HG03060 (cell line): ENCODE data around the gene RNU4-1.

Experiments used
- ATAC-seq: cut with Tn5 transposase; IDR thresholded peaks from one replicate; pipeline ENCODE4 v1.9.1; 2021; ENCODE audit warnings: low read depth, moderate number of reproducible peaks; ENCODE audit not compliant: unreplicated experiment

Gene RNU4-1

DNA sequence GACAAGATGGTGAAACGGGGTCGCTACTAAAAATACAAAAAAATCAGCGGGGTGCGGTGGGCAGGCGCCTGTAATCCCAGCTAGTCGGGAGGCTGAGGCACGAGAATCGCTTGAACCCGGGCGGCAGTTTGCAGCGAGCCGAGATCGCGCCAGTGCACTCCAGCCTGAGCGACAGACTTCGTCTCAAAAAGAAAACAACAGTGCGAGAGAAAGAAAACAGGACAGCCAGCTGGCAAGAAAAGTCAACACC is 701 bp downstream of the RNU4-1 start:
- no peak for ATAC-seq

DNA sequence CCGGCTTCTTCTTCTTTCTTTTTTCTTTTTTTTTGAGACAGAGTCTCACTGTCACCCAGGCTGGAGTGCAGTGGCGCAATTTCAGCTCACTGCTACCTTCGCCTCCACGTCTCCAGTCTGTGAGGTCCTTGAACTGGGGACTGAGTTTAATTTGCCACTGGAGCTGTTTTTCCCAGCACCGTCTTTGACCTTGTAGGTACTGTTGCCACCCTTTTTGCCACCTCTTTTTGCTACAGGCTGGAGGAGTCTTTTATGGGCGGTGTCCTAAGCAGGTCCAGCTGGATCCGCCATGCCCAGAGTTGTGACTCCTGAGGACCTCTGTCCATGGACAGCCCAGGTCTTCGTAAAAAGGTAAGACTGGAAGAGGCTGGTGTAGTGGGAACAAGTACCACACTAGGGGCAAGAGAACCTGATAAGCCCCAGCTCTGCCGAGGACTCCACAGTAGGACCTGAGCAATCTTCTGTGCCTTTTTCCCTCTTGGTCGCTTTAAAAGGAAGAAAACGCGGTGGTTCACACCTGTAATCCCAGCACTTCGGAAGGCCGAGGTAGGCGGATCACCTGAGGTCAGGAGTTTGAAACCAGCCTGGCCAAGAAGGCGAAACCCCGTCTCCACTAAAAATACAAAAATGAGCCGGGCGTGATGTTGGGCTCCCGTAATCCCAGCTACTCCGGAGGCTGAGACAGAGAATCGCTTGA is 2.3 kb downstream of the RNU4-1 start:
- no peak for ATAC-seq

DNA sequence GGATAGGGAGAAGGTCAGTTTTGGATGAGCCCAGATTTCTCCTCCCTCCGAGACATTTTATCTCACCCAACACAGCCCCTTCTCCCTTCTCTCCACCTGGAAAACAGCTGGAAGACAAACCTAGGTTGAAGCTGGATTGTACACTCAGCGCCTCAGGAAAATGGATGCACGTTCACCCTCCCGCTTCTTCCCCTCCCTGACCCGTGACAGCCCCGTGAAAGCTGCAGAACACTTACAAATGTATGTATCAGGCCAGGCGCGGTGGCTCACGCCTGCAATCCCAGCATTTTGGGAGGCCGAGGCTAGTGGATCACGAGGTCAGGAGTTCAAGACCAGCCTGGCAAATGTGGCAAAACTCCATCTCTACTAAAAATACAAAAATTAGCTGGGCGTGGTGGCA is 5.5 kb downstream of the RNU4-1 start:
- ATAC-seq, result no peak

DNA sequence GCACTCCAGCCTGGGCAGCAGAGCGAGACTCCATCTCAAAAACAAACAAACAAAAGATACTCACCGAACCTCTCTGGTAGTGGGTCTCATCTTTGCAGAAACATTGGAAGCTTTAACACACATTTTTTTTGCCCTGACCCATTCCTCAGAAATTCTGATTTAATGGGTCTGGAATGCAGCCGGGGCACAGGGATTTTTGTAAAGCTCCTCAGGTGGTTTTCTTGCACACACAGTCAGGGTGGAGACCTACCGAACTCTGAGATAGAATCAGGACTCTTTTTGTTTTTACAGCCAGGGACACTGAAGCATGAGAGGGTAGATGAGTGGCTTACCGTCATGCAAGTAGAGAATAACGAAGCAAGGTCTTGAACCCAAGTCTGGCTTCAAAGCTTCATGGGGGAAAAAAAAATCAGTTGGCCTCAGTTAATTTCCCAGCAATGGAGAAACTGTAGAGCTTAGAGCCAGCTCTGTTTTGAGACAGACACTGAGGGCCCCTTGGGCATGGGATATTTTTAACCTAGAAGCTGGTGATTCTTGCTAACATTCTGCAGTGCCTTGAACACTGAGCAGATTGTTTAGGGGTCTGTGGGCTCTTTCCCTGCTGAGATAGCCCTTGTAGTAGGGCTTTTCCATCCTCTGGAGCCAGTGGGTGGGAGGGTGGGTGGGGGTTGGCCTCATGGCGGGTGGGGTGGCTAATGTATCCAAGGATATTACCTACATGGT is 6.1 kb downstream of the RNU4-1 start:
- ATAC-seq, result no peak

DNA sequence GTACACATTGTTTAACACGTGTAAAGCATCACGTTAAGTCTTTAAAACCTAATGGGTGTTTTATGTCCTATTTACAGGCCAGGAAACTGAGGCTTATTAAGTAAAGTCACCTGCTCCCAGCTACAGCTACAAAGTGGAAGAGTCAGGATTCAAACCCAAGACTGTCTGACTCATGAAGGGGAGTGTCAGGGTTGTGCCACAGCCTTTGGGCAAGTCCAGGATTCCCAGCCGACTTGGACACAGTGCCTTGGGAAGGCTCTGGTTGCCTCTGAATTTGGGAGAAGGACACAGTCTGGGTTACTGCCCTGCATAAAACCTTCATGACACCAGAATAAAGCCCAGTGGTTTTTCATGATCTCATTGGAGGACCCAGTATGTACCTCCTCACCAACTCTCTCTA is 8.7 kb downstream of the RNU4-1 start:
- ATAC-seq, result no peak

DNA sequence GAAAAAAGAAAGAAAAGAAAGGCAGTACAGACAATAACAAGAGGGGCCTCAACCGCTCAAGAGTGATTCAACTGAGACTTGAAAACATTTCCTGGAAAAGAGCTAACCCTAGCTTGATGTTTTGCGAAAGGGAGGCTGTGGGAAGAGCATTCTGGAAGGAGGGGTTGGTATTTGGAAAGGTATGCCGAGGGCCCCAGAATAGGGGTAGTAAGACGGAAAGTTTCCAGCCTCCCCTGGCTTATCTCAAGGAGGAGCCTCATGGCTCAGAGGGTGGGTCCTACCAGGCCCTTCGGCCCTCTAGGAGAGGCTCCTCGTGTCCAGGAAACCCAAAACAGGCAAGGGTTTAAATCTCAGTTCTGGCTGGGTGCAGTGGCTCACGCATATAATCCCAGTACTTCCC is 9.7 kb downstream of the RNU4-1 start:
- ATAC-seq, result no peak

DNA sequence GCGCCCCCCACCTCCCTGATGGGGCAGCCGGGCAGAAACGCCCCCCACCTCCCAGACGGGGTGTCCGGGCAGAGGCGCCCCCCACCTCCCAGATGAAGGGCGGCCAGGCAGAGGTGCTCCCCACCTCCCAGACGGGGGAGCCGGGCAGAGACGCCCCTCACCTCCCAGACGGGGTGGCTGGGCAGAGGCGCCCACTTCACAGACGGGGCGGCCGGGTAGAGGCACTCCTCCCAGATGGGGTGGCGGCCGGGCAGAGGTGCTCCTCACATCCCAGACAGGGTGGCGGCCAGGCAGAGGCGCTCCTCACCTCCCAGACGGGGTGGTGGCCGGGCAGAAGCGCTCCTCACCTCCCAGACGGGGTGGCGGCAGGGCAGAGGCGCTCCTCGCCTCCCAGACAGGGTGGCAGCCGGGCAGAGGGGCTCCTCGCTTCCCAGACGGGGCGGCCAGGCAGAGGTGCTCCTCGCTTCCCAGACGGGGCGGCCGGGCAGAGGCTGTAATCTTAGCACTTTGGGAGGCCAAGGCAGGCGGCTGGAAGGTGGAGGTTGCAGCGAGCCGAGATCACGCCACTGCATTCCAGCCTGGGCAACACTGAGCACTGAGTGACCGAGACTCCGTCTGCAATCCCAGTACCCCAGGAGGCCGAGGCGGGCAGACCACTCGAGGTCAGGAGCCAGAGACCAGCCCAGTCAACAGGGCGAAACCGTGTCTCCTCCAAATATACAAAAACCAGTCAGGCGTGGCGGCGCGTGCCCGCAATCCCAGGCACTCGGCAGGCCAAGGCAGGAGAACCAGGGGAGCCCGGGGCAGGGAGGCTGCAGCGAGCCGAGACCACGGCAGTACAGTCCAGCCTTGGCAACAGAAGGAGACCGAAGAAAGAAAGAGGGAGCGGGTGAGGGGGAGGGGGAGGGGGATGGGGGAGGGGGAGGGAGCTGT is 14.6 kb downstream of the RNU4-1 start:
- ATAC-seq, result no peak

DNA sequence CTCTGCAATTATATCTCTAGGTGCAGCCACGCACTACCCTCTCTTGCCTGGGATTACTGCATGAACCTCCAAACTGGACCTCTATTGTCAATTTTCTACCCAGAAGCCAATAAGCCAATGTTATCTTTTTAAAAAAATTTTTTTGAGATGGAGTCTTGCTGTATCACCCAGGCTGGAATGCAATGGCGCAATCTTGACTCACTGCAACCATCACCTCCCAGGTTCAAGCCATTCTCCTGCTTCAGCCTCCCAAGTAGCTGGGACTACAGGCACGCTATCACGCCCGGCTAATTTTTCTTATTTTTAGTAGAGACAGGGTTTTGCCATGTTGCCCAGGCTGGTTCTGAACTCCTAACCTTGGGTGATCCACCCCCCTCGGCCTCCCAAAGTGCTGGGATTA is 16.3 kb downstream of the RNU4-1 start:
- ATAC-seq, result no peak

DNA sequence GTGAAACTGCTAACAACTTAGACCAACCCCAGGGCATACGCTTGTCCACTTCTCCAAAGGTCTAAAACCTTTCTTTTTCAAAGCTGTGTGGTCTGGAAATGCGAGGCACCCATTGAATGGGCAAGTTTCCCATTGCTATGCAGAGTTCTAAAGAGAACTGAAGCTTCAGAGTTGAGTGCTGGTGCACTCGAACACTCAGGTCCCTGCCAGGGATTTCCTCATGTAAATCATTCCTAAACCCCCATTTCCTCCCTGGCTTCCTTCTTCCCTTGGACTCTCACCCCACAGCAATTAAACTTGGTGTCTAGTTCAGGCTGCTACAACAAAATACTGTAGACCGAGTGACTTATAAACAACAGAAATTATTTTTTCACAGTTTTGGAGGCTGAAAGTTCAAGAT is 25.3 kb downstream of the RNU4-1 start:
- ATAC-seq, result no peak

DNA sequence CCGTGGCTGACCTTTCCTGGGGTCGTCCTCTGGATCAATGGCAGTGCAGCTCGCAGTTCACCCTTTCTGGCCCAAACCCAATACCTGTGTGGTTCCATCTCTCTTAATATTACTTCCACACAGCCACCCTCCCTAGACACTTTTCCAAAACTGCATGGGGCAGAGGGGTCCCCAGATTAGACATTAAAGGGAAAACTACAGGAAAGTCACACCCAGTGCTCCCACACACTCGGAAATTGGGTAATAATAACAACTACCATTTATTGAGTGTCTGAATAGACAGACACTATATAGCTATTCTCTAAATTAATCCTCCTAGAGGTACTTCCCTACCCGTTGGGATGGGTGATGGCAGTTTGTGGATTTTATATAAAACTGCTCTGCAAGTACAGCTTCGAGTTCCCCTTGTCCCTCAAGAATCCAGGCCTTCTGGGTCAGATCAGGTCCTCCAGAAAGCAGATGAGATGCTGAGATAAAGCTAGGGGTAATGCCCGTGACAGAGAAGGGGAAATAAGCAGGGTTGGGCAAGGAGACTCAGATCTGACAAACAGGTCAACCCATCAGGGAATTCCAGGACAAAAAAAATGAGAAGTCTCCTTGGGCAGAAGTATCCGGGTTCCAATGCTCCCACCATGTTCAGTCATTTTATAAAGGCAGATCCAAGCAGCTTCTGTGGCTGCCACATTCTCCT is 26.7 kb downstream of the RNU4-1 start:
- no peak for ATAC-seq

DNA sequence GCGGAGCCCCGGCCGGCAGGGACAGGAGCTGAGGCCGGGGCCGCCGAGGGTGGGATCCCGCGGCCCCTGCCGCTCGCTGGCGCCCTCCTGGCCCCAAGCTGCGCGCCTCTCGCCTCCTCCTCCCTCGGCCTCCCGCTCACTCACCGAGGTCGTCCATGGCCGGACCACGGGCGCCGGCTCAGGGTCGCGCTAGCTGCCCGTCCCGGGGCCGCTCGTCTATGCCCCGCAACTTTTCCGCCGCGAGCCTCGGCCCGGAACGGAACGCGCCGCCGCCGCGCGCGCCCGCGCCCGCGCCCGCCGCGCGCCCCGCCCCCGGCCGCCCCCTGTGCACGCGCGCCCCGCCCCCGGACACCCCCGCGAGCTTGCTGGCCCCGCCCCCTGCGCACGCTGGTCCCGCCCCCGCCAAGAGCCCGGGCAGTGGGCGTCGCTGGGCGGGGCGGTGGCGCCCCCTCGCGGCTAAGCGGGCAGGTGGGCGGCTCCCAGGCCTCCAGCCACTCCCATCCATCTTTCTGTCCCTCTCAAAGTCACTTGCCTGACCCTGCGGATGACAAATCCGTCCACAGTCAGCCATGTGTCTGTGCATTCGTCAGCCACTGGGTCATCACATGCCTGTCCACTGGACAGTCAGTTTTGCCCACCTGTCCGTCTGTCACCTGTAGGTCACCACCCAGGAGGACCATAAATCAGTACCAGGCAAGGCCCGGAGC is 27.4 kb downstream of the RNU4-1 start, which contains the start of gene PXN:
PXN (minus strand) TSS at position 258 of the 707 bp plus-strand sequence; CDS start at position 157, 101 bp downstream.
- no peak for ATAC-seq

DNA sequence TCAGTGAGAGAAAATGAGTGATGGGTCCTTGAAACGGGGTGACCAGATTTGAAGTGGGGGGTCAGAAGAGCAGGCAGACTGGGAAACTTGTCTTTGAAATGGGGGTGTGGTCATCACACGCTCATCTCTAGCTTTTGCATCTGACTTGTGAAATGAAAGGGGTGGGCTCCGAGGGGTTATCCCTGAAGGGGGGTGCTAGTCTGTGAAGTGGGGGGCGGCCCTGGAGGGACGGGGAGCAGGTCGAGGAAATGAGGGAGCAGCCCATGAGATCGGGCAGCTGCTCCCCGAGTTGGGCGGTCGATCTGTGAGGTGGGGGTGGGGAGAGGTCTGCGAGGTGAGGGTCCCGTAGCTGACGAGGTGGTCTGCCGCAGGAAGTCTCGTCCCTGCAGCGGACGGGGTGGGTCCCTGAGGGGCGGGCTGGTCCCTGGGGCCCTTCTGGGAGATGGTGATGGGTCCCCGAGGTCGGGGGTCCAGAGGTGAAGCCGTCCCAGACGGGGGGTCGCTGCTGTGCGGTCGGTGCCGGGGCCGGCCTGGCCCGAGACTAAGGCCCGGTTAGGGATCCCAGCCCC is 28.0 kb downstream of the RNU4-1 start:
- no peak for ATAC-seq

DNA sequence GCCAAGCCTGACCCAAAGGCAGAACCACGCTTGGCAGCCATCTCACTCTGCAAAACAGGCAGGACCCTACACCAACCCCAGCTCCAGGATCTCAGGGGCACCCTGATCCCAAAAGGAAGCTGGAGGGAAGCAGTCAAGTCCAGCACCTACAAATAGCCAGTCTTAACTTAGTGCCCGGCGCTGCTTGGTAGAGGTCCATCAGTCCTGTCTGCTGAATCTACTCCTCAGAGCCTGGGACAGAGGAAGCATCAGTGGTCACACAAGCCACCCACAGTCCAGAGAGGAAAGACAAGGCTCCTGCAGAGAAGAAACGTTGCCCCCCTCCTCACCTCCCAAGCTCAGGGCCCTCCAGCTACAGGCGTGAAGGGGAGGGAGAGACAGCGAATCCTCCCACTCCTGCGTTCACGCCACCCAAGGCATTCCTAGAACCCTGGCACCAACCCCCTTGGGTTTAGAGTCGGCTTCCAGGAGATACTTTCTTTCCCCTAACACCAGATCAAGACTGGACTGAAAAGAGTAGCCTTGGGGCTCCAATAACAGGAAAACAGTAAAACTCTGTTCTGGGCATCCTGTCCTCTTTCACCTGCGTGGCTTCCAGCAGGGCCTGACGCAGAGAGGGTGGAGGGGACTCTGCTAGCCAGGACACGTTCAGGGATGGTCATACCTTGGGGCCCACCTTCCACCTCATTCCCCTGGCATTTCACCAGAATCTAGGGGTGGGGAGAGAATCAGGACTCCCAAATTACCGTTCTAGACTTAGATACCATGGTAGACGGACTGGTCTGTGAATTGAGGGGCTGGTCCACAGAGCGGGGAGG is 28.7 kb downstream of the RNU4-1 start:
- no peak for ATAC-seq

DNA sequence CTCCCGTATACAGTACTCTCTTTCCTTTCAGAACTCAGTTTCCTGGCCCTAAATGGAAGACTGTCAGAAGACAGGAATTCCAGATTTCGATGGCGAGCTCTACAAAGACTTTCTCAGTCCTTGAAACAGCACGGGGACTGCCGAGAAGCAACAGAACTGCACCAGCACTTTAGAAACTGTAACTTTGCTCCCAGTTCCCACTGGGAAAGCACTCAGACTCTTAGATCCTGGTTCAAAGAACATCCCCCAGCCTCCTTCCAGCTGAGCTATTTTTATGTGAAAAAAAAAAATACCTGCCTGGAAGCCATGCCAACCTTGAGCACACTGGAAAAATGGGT is 29.3 kb downstream of the RNU4-1 start:
- no peak for ATAC-seq

DNA sequence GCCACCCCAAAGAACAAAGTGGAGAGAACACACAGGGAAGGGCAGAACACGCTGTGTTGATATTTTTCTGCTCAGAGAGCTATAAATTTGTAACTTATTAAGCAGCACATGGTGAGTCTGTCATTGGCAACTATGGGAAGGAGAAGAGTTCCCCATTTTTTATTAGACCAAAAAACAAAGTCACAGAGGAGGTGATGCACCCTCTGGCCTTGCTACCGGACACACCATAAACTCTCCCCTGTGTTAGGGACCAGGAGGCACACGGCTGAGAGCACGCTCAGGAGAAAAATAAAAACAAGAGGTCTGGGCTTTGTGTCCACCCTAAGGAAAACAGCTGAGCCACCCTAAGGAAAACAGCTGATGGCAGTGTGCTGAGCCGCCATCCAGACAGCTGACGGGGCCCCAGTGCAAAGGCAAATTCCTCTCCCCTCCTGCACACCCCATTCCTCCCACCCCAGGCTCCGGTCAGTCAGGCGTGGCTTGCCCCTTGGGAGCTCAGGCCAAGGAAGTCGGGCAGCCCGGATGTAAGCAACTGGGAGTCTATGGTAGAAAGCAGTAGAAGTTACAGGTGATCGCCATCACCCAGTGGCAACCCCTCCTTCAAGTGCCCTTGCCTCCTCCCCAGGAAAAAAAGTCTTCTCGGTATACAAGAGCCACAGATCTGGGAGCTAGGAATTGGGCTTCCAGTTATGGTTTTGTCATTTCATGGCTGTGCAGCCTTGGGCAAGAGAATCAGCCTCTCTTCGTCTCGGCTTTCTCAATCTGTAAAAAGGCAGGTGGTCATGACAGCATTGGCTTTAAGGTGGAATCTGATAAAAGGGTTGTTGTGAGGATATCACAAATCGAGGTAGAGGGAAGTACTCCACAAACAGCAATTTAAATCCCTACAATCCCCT is 29.9 kb downstream of the RNU4-1 start:
- no peak for ATAC-seq

DNA sequence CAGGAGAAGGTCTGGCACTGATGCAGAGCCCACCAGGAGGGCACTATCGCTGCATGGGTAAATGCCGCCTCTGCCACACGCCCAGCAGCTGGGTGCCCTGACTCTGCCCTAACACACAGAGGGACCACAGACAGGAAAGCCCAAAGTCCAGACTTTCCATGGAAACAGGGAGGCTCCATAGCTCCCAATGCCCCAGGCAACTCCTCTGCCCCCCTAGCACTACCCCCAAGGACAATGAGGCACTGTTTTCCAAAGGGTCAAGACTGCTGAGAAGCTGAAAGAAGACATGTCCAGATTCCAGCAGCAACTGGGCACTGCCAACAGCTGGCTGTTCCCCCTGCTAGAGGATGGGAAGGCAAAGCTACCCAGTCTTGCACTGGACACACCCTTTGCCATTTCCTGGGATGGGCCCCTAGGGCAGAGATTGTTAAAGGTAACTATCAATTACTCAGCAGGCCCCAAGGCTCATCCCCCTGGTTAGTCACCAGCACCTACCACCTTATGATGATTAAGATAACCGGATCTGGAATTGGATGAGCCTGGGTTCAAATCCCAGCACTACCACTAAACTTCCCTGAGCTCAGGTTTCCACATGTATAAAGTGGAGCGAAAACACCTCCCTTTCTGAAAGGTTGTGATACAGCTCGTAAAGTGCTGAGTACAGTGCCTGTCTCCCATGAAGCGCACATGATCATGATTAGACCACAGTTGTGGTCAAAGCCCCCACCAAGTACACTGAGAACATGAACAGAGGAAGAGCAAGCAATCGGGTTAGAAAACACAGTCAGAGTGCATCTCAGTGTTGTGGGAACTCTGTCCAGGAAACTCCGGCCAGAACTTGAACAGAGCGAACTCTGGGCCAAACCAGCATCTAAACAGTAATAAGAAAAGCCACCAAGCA is 30.8 kb downstream of the RNU4-1 start:
- ATAC-seq, result no peak

DNA sequence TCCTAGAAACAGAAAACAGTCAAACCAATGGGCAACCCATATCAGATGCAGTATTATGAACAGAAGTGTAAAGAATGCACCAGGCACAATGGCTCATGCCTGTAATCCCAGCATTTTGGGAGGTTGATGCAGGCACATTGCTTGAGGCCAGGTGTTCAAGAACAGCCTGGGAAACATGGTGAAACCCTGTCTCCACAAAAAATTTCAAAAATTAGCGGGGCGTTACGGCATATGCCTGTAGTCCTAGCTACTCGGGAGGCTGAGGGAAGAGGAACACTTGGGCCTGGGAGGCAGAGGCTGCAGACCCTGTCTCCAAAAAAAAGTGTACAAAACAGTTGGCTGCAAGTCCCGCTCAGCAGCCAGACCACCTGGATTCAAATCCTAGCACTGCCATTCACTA is 32.4 kb downstream of the RNU4-1 start:
- no peak for ATAC-seq
